HEK293 (cell line): ENCODE measurements around the gene TNFRSF25.

ENCODE experiments used
- BCL11A ChIP-seq: fragments of 450-650 bp; formaldehyde crosslinking; IDR thresholded peaks from 2 replicates; pipeline ENCODE4 v1.5.1; 2016; ENCODE audit warnings: low read depth, missing biosample characterization, missing genetic modification characterization
- CTCF ChIP-seq: fragments of 450-650 bp; formaldehyde crosslinking; IDR thresholded peaks from 2 replicates; pipeline ENCODE4 v1.5.1; 2016; ENCODE audit warnings: missing biosample characterization, missing genetic modification characterization
- EGR2 ChIP-seq: fragments of 450-650 bp; formaldehyde crosslinking; IDR thresholded peaks from 2 replicates; pipeline ENCODE4 v1.5.1; 2016; ENCODE audit warnings: low read depth, missing biosample characterization, missing genetic modification characterization
- GFI1B ChIP-seq: fragments of 450-650 bp; formaldehyde crosslinking; IDR thresholded peaks from 2 replicates; pipeline ENCODE4 v1.5.1; 2016; ENCODE audit warnings: missing biosample characterization, missing genetic modification characterization
- HOXD13 ChIP-seq: sonication (generic); formaldehyde crosslinking; IDR thresholded peaks from 2 replicates; pipeline ENCODE4 v1.8.0; 2022; ENCODE audit warnings: missing genetic modification reagents, borderline replicate concordance
- KLF16 ChIP-seq: fragments of 450-650 bp; formaldehyde crosslinking; IDR thresholded peaks from 2 replicates; pipeline ENCODE4 v1.5.1; 2017; ENCODE audit warnings: missing biosample characterization, missing genetic modification characterization
- OSR2 ChIP-seq: fragments of 450-650 bp; formaldehyde crosslinking; IDR thresholded peaks from 2 replicates; pipeline ENCODE4 v1.5.1; 2016; ENCODE audit warnings: missing biosample characterization, missing genetic modification characterization
- TCF7L2 ChIP-seq: IDR thresholded peaks from 2 replicates; pipeline ENCODE4 v1.6.1; 2011; ENCODE audit warnings: low read depth, mild to moderate bottlenecking, inconsistent platforms, low read length, moderate library complexity, borderline replicate concordance
- ZBTB26 ChIP-seq: fragments of 450-650 bp; formaldehyde crosslinking; optimal IDR thresholded peaks from 2 replicates; pipeline ENCODE3; 2016; ENCODE audit warnings: missing biosample characterization, mild to moderate bottlenecking, missing genetic modification characterization
- ZNF132 ChIP-seq: fragments of 450-650 bp; formaldehyde crosslinking; IDR thresholded peaks from 2 replicates; pipeline ENCODE4 v1.5.1; 2017; ENCODE audit warnings: missing biosample characterization, missing genetic modification characterization, borderline replicate concordance
- ZNF157 ChIP-seq: fragments of 450-650 bp; formaldehyde crosslinking; IDR thresholded peaks from 2 replicates; pipeline ENCODE4 v1.5.1; 2016; ENCODE audit warnings: missing biosample characterization, missing genetic modification characterization
- ZNF18 ChIP-seq: fragments of 450-650 bp; formaldehyde crosslinking; IDR thresholded peaks from 2 replicates; pipeline ENCODE4 v1.5.1; 2016; ENCODE audit warnings: missing biosample characterization, missing genetic modification characterization
- ZNF2 ChIP-seq: fragments of 450-650 bp; formaldehyde crosslinking; IDR thresholded peaks from 2 replicates; pipeline ENCODE4 v1.5.1; 2016; ENCODE audit warnings: missing biosample characterization, missing genetic modification characterization
- ZNF239 ChIP-seq: fragments of 450-650 bp; formaldehyde crosslinking; IDR thresholded peaks from 2 replicates; pipeline ENCODE4 v1.5.1; 2016; ENCODE audit warnings: missing biosample characterization, missing genetic modification characterization
- ZNF274 ChIP-seq, 2 experiments: fragments of 200-500 bp in 1 of 2; fragments of 450-650 bp in 1 of 2; sonication (Bioruptor generic) in 1 of 2; formaldehyde crosslinking in 1 of 2; IDR thresholded peaks; 2 replicates each; pipeline versions ENCODE4 v1.5.1 to v1.6.1; 2014 to 2016; ENCODE audit warnings: borderline replicate concordance in 1 of 2, inconsistent platforms in 1 of 2, low read length in 1 of 2, missing biosample characterization in 1 of 2, missing genetic modification characterization in 1 of 2
- ZNF335 ChIP-seq: fragments of 450-650 bp; formaldehyde crosslinking; conservative IDR thresholded peaks from 2 replicates; pipeline ENCODE4 v1.5.1; 2016; ENCODE audit warnings: missing biosample characterization, missing genetic modification characterization
- ZNF501 ChIP-seq: fragments of 450-650 bp; formaldehyde crosslinking; IDR thresholded peaks from 2 replicates; pipeline ENCODE4 v1.5.1; 2016; ENCODE audit warnings: missing biosample characterization, missing genetic modification characterization
- ZNF513 ChIP-seq: fragments of 450-650 bp; IDR thresholded peaks from 2 replicates; pipeline ENCODE4 v1.5.1; 2018; ENCODE audit warnings: missing biosample characterization, missing genetic modification characterization
- ZNF521 ChIP-seq: fragments of 450-650 bp; formaldehyde crosslinking; IDR thresholded peaks from 2 replicates; pipeline ENCODE4 v1.5.1; 2017; ENCODE audit warnings: missing biosample characterization, mild to moderate bottlenecking, missing genetic modification characterization
- ZNF544 ChIP-seq: fragments of 450-650 bp; formaldehyde crosslinking; IDR thresholded peaks from 2 replicates; pipeline ENCODE4 v1.5.0; 2017; ENCODE audit warnings: missing biosample characterization, missing genetic modification characterization
- ZNF560 ChIP-seq: fragments of 450-650 bp; formaldehyde crosslinking; IDR thresholded peaks from 2 replicates; pipeline ENCODE4 v1.5.1; 2017; ENCODE audit warnings: missing biosample characterization, missing genetic modification characterization, borderline replicate concordance
- ZNF623 ChIP-seq: fragments of 450-650 bp; formaldehyde crosslinking; IDR thresholded peaks from 2 replicates; pipeline ENCODE4 v1.5.1; 2016; ENCODE audit warnings: missing biosample characterization, missing genetic modification characterization
- ZNF654 ChIP-seq: fragments of 450-650 bp; formaldehyde crosslinking; IDR thresholded peaks from 2 replicates; pipeline ENCODE4 v1.5.1; 2016; ENCODE audit warnings: low read depth, missing biosample characterization, missing genetic modification characterization
- ZNF658 ChIP-seq: fragments of 450-650 bp; formaldehyde crosslinking; IDR thresholded peaks from 2 replicates; pipeline ENCODE4; 2016; ENCODE audit warnings: missing biosample characterization, missing genetic modification characterization
- ZNF660 ChIP-seq: fragments of 450-650 bp; IDR thresholded peaks from 2 replicates; pipeline ENCODE4 v1.5.1; 2018; ENCODE audit warnings: missing biosample characterization, mild to moderate bottlenecking, missing genetic modification characterization
- ZNF677 ChIP-seq: fragments of 450-650 bp; IDR thresholded peaks from 2 replicates; pipeline ENCODE4 v1.5.0; 2018; ENCODE audit warnings: missing biosample characterization, mild to moderate bottlenecking, missing genetic modification characterization, moderate library complexity
- ZNF747 ChIP-seq: fragments of 450-650 bp; formaldehyde crosslinking; IDR thresholded peaks from 2 replicates; pipeline ENCODE4 v1.5.1; 2016; ENCODE audit warnings: missing biosample characterization, missing genetic modification characterization
- ZNF76 ChIP-seq: fragments of 450-650 bp; formaldehyde crosslinking; IDR thresholded peaks from 2 replicates; pipeline ENCODE4; 2016; ENCODE audit warnings: low read depth, missing biosample characterization, missing genetic modification characterization, borderline replicate concordance
- ZNF785 ChIP-seq: fragments of 450-650 bp; formaldehyde crosslinking; IDR thresholded peaks from 2 replicates; pipeline ENCODE4 v1.5.1; 2016; ENCODE audit warnings: missing biosample characterization, missing genetic modification characterization
- ZNF791 ChIP-seq: fragments of 450-650 bp; formaldehyde crosslinking; IDR thresholded peaks from 2 replicates; pipeline ENCODE4 v1.5.1; 2016; ENCODE audit warnings: missing biosample characterization, missing genetic modification characterization
- ZNF843 ChIP-seq: fragments of 450-650 bp; formaldehyde crosslinking; IDR thresholded peaks from 2 replicates; pipeline ENCODE4 v1.5.1; 2016; ENCODE audit warnings: missing biosample characterization, missing genetic modification characterization
- ZSCAN16 ChIP-seq: fragments of 450-650 bp; formaldehyde crosslinking; IDR thresholded peaks from 2 replicates; pipeline ENCODE4 v1.5.1; 2016; ENCODE audit warnings: missing biosample characterization, missing genetic modification characterization
- ZSCAN5A ChIP-seq: fragments of 450-650 bp; formaldehyde crosslinking; IDR thresholded peaks from 2 replicates; pipeline ENCODE4 v1.5.1; 2016; ENCODE audit warnings: missing biosample characterization, missing genetic modification characterization

Gene TNFRSF25

GRCh38 chr1:6490181-6491080 lies 24.5 kb upstream of the TNFRSF25 start (continued):
- TF ChIP-seq TCF7L2 (no peak), EGR2 (no peak), OSR2 (tag by site-specific recombination) (no peak), ZSCAN5A (tag by site-specific recombination) (peak; percentile 27; the same call in 1 of the 2 replicates), BCL11A (no peak; the same call in 1 of the 2 replicates), ZNF239 (no peak), ZNF791 (tag by site-specific recombination) (no peak), ZNF785 (tag by site-specific recombination) (0 out of 2 replicates have a peak, but pooled peaks have one; percentile 26), ZNF677 (tag by site-specific recombination) (no peak), ZNF513 (tag by site-specific recombination) (no peak), ZNF157 (tag by site-specific recombination) (no peak), ZNF335 (peak; percentile 88), ZSCAN16 (tag by site-specific recombination) (0 out of 2 replicates have a peak, but pooled peaks have one; percentile 47), HOXD13 (CRISPR knock-in tag) (no peak), KLF16 (tag by site-specific recombination) (peak; percentile 62), ZNF18 (tag by site-specific recombination) (no peak), ZNF274 (IDR thresholded peaks at IDR 0.05; ENCODE audit: low read length) (no peak), ZNF274 (tag by site-specific recombination; IDR thresholded peaks at IDR 0.05; ENCODE audit: borderline replicate concordance) (no peak), ZNF660 (tag by site-specific recombination) (peak; percentile 84), ZNF560 (tag by site-specific recombination) (no peak), ZNF658 (tag by site-specific recombination) (no peak), ZNF747 (tag by site-specific recombination) (no peak), ZBTB26 (peak; percentile 91), ZNF132 (tag by site-specific recombination) (no peak), ZNF2 (tag by site-specific recombination) (peak; percentile 88), GFI1B (tag by site-specific recombination) (no peak), ZNF623 (tag by site-specific recombination) (no peak; the same call in 1 of the 2 replicates), CTCF (tag by site-specific recombination) (no peak), ZNF521 (tag by site-specific recombination) (no peak), ZNF843 (no peak), ZNF501 (tag by site-specific recombination) (peak; percentile 96), ZNF76 (tag by site-specific recombination) (peak; percentile 75), ZNF544 (tag by site-specific recombination) (no peak), ZNF654 (tag by site-specific recombination) (no peak)
